Renal cortical epithelial cell (primary cell): ENCODE results near the gene VDR. TPM values are rescaled to one million over a fixed set of nuclear protein-coding genes. Genes with fewer than 3 reads are reported as not detected.

ENCODE experiments used
- DNase-seq: peaks from one replicate; pipeline ENCODE4 v3.0.0-alpha.2; 2011; ENCODE audit warnings: low read depth
- total RNA-seq: library from RNA; depleted of rRNA; stranded (reverse); fragments of >200 nt; gene quantifications from 2 replicates; pipeline ENCODE4 v1.2.3, GENCODE V29; 2014

The VDR gene
- total RNA-seq, 1 donor from 2014 or later = 2.9 TPM

DNA sequence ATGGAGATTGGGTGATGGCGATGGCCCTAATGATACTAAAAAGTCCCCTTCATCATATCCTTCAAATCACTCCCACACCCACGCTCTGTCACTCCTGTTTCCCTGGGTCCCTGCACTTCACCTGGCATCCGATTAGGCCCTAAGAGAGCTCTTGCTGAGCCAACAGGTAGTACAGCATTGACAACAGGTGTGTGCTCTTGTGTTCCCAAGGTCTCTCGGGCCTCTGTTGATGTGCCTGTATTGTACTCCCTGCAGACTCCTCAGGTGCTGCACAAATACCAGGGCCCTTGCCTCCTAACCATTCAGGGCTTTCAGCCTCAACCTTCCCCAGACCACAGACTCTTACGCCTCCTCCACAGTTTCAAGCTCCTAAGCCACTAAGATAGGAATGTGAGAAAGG lies 25.8 kb upstream of the VDR start:
- DNase-seq = no peak

DNA sequence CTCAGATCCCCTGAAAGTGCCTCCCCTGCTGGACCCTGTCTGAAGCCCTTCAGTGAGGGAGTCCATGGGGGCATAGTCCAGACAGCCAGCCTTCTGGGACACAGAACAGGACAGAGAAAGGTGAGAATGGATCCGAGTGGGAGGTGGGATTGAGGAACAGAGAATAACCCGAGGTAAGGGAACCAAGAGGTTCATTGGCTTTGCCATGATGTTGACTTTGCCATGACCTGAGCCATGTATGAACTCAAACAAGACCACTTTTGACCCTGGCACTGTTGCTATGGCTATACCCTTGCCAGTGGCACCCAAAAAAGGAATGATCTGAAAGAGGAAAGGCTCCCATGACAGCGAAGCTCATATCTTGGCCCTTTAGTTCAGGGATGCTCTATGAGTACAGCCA lies 22.6 kb upstream of the VDR start:
- DNase-seq = no peak

GRCh38 chr12:47921907-47922306 lies 17.1 kb upstream of the VDR start:
- DNase-seq = no peak

DNA sequence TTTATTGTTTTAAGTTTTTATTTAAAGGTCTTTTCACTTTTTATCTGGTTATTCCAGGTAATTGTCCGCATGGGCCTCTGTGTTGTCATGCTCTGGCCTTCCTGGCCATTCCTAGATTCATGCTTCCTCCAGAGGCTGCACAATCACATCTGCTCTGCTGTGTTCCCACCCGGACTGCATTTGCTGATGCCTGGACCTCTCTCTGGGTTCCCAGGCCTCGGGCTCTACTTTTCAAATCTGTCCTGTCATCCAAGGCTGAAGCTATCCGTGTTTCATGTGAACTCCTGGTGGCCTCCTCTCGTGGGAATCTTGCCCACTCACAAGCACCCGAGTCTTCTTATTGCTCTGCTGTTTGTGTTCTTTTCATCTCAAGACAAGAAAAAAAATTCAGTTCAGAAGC lies 16.1 kb upstream of the VDR start:
- DNase-seq = no peak

DNA sequence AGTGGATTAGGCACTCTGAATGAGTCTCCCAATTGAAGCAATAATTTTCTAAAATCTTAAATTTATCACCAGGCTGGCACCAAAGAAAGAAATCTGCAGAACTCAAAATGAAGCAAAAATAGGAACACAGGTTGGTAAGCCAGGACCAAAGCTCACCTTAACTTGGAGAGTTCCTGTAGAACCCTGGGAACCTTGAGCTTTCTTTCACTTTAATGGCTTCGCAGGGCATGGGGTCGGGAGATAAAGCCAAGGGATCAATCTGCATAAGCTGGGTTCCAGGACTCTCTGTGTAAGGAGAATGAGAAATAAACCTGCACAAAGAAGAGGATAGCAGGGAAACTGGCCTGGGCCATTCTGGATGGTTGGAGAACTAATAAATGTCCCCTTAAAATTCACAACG lies 8.3 kb upstream of the VDR start:
- DNase-seq = no peak

DNA sequence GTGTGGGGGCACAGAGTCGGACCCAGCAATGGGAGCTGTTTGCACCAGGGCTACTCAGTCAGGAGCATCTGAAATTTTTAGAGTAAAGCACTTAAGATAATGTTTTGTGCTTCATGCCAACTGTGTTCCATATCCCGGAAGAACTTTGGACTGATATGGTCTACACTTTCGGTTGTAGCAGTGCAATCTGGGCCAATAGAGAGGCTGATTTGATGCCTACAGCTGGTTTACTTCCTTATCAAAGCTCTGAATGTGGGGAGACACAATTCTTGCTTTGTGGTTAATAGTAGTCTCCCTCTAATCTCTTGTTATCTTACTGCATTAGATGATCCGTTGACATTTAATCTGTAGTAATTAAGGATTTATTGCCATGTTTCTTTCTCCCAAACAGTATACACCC lies 7.8 kb upstream of the VDR start:
- no peak for DNase-seq

- no peak for DNase-seq
Measured at GRCh38 chr12:47910981-47911380, 6.2 kb upstream of the VDR start.

- DNase-seq = peak; percentile 25
Measured at GRCh38 chr12:47910486-47910885, 5.7 kb upstream of the VDR start.

DNA sequence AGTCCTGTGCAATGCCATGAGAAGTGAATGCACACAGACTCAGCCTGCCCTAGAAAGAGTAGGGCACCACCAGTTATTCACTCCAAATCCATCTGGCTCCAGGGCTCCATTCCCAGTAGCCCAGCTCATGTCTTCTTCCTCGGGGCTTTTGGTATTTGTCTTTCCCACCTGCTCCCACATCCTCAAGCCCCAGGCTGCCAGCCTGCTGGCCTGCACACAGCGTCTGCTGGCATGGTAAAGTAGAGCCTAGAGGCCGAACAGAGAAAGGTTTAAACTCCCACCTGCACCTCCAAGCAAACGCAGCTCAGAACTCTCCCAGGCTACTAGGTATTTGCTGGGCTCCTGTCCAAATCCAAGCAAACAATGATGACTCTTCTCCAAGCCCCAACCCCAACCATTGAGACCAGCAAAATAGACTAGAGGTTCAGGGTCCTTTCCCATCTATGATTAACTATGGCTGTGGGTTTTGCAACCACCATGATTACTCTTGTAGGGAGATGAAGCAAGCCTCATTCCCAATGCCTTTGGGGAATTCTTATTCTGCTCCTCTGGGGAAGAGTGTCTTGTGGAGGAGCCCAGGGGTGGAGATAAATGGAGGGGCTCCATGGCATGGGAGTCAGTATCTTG lies 5.2 kb upstream of the VDR start:
- peak; percentile 81 for DNase-seq

GRCh38 chr12:47908738-47909137 lies 3.9 kb upstream of the VDR start:
- DNase-seq = no peak

GRCh38 chr12:47907851-47908454 lies 3.2 kb upstream of the VDR start:
- DNase-seq = no peak

DNA sequence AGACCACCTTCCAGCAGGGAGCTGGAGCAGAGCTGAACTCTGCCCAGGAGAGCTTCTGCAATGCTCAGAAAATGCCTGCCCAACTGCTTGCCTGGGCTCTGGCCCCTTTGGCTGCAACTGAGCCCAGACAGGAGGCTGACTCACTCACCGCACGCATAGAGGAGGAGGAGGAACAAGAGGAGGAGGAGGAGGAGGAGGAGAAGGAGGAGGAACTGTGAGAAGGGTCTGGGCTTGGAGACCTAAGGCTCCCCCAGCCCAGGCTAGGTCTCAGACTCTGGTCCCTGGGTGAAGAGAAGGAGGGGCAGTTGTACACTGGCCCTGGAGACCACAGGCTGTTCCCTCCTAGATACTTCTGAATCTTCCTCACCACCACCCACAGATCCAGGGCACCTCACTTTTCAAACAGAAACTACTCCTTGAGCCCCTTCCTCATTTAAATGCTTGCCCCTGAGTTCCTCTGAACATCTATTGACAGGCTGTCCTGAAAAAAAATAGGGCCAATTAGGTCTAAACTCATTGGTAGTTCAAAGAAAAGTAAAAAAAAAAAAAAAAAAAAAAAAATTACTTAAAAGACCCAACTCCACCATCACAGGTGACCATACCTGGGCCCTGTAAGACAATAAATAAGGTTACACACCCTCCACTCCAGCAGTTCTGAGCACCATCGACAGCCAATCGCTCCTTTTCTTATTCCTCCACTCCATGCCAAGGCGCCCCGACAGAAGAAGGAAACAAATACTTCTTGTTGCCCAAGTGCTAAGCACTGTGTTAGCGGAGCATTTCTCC lies 674 bp downstream of the VDR start:
- peak; percentile 69 for DNase-seq

DNA sequence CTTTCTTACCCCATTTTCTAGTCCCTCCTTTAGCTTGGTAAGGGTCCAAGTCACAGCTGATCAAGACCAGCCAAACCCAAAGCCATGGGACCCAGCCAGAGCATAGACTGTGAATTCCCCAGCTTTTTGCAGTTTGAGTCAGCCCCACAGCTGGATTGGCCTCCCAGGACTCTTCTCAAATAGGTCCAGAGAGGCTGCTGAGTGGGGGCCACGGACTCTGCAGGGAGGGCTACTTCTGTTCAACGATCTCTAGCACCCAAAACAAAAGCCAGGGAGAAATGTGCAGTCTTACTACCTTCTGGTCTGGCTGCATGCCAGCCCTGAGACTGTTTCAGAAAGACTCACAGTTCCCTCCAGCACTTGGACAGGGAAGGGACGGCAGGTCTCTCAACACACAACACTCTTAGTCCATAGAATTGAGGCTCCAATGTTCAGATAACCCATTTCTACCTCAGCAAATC lies 1.6 kb downstream of the VDR start:
- DNase-seq = peak; percentile 58

DNA sequence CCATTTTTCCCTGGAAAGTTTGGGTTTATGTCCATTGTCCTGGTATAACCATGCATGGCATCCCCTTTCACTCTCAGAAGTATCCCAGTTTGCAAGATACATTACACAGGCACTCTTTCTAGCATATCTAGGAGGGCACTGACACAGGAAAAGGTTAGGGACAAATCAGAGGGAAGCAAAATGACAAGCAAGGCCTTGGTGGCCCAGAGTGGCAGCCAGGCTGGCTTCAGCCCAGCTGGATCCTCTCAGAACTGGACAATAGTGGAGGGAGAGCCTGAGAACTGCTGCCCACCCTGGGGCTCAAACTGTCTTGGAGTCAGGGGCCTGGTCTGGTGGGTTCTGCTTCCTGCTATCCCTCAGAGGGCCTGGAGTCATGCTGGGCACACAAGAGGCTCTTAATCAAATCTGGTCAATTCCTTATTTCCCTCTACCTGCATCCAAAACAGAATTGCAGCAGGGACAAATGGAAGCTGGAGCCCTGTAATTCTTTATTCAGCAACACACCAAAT lies 2.6 kb downstream of the VDR start:
- DNase-seq = no peak

GRCh38 chr12:47901718-47902093 lies 3.1 kb downstream of the VDR start:
- DNase-seq = no peak

- DNase-seq = no peak
Measured at GRCh38 chr12:47901063-47901717, 3.6 kb downstream of the VDR start.

GRCh38 chr12:47900131-47901062 lies 4.4 kb downstream of the VDR start:
- peak; percentile 89 for DNase-seq

- DNase-seq = no peak
Measured at GRCh38 chr12:47899466-47899865, 5.3 kb downstream of the VDR start.

- DNase-seq = peak; percentile 87
Measured at GRCh38 chr12:47896633-47897032, 8.2 kb downstream of the VDR start.

DNA sequence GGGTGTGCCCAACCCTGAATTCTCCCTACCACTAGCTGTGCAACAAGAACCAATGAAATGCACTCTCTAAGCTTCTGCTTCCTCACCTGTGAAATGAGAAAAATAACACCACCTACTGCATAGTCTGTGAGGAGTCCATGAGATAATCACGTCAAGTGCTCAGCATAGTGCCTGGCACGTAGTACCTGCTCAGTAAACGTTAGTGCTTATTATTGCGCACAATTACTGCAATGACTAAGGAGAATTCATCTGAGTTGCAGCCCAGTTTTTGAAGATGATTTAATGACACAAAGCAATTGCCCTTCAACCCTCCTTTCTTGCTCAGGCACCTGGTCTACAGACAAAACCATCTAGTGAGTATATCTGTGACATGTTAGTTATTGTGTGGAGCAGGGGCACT lies 8.8 kb downstream of the VDR start:
- DNase-seq = no peak

- DNase-seq = no peak
Measured at GRCh38 chr12:47894652-47895051, 10.1 kb downstream of the VDR start.
